ENCODE results near the gene MAGEB18.

MAGEB18 gene

GRCh38 chrX:26138274-26138673 is at the start of gene MAGEB18:
Gene MAGEB18, plus strand, starts transcription at chrX:26138343. Its CDS starts 643 bp downstream, at chrX:26138986.
- DNase-seq (ENCODE audit: low spot score) = no peak

- DNase-seq (ENCODE audit: low spot score) = no peak
These were observed 37.7 kb upstream of the MAGEB18 start for GRCh38 chrX:26100421-26100920.

- DNase-seq (ENCODE audit: low spot score) = no peak
These were observed 29.0 kb upstream of the MAGEB18 start for GRCh38 chrX:26109142-26109541.

- DNase-seq (ENCODE audit: low spot score) = no peak
These were observed 7.9 kb downstream of the MAGEB18 start for GRCh38 chrX:26146024-26146423.

GRCh38 chrX:26160301-26160700 is 22.2 kb downstream of the MAGEB18 start, which contains the start of gene MAGEB6B:
Gene MAGEB6B, plus strand, starts transcription at chrX:26160601. Its CDS starts 0 bp downstream, at chrX:26160601.
- no peak for DNase-seq (ENCODE audit: low spot score)
